ENCODE measurements around the gene NRN1L. TPM values are rescaled to one million over a fixed set of nuclear protein-coding genes. Genes with fewer than 3 reads are reported as not detected.
A peak's percentile ranks its signal among the peaks of the same experiment; 100 is the strongest.
"Not testable (repeated sequence)": the region's sequence is repeated elsewhere in the genome, so short reads cannot be mapped to it uniquely, and the experiment has no call there.

Gene NRN1L
- total RNA-seq, 2 donors from 2014 or later = 1.2 TPM; not detected in 1

- DNase-seq (ENCODE audit: low spot score) = no peak
- no peak for ATAC-seq
- no peaks in the 10 kb centered on the region for H3K27me3 Mint-ChIP-seq
- peak overlapping the region in 1 of 2 donors; percentile 21 for H3K27ac Mint-ChIP-seq
- no peaks in the 10 kb centered on the region for H3K36me3 Mint-ChIP-seq
- H3K9me3 Mint-ChIP-seq = no peaks in the 10 kb centered on the region
- peaks cover 8 to 16% of the 10 kb centered on the region in 2 donors for H3K4me1 Mint-ChIP-seq (ENCODE audit: low read depth in 2 of 2)
- no peak overlapping the region for H3K4me3 Mint-ChIP-seq
These were observed 22.9 kb downstream of the NRN1L start for GRCh38 chr16:67907397-67908180.

DNA sequence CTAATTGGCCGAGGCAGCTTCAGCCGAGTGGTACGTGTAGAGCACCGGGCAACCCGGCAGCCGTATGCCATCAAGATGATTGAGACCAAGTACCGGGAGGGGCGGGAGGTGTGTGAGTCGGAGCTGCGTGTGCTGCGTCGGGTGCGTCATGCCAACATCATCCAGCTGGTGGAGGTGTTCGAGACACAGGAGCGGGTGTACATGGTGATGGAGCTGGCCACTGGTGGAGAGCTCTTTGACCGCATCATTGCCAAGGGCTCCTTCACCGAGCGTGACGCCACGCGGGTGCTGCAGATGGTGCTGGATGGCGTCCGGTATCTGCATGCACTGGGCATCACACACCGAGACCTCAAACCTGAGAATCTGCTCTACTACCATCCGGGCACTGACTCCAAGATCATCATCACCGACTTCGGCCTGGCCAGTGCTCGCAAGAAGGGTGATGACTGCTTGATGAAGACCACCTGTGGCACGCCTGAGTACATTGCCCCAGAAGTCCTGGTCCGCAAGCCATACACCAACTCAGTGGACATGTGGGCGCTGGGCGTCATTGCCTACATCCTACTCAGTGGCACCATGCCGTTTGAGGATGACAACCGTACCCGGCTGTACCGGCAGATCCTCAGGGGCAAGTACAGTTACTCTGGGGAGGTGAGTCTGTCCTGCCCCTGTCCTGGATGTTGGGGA, 24.5 kb downstream of the NRN1L start:
- H3K36me3 Mint-ChIP-seq = no peaks in the 10 kb centered on the region
- no peaks in the 10 kb centered on the region for H3K9me3 Mint-ChIP-seq
- no peak overlapping the region for H3K4me3 Mint-ChIP-seq
- peak in 1 of 2 donors; percentile 28 for ATAC-seq
- peak overlapping the region in 1 of 2 donors; percentile 19 for H3K27ac Mint-ChIP-seq
- H3K27me3 Mint-ChIP-seq = no peaks in the 10 kb centered on the region
- no peak for DNase-seq (ENCODE audit: low spot score)
- peaks cover 8 to 16% of the 10 kb centered on the region in 2 donors for H3K4me1 Mint-ChIP-seq (ENCODE audit: low read depth in 2 of 2)

- ATAC-seq (peak; percentile 64 to 65), DNase-seq (ENCODE audit: low spot score) (no peak)
- no peaks in the 10 kb centered on the region for H3K36me3 Mint-ChIP-seq
- H3K27ac Mint-ChIP-seq = peak overlapping the region in 1 of 2 donors; percentile 19
- no peaks in the 10 kb centered on the region for H3K9me3 Mint-ChIP-seq
- H3K27me3 Mint-ChIP-seq = no peaks in the 10 kb centered on the region
- peaks cover 8 to 18% of the 10 kb centered on the region in 2 donors for H3K4me1 Mint-ChIP-seq (ENCODE audit: low read depth in 2 of 2)
- no peak overlapping the region for H3K4me3 Mint-ChIP-seq
These were observed 25.5 kb downstream of the NRN1L start for GRCh38 chr16:67910158-67910557.

DNA sequence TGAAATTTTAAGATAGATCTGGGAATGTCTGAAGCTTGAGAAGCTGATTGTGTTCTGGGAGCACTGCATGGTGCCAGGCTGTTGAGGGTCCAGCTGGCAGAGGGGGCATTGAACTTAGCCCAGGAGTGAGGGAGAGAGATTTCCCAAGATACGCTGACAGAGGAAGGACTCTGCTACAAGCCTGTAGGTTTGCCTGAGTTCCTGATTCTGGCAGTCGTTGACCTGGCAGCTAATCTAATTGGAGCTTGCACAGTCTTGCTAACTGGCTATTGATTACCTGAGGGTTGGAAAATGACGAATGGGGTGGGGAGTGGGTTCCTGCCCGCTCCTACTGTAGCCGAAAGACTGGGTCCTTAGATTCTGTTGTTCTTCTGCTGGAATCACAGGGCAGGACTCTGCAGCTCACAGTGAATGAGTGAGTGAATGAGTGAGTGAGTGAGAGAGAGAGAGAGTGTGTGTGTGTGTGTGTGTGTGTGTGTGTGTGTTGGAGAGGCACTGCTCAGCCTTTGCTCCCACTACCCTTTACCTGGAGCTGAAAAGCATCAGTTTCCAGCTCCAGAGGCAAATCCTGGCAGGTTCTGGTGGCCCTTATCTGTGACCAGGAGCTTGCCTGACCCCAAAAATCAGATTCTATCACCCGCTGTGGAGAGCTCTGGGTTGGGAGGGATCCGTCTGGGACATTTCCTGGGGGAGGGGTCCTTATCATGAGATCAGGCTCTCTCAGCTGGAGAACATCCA, 30.2 kb downstream of the NRN1L start:
- no peaks in the 10 kb centered on the region for H3K9me3 Mint-ChIP-seq
- DNase-seq (ENCODE audit: low spot score) (no peak), ATAC-seq (no peak)
- H3K4me1 Mint-ChIP-seq (ENCODE audit: low read depth in 2 of 2) = peaks cover 16 to 26% of the 10 kb centered on the region in 2 donors
- H3K4me3 Mint-ChIP-seq = no peak overlapping the region
- no peaks in the 10 kb centered on the region for H3K27me3 Mint-ChIP-seq
- H3K27ac Mint-ChIP-seq = no peak overlapping the region
- no peaks in the 10 kb centered on the region for H3K36me3 Mint-ChIP-seq

GRCh38 chr16:67915496-67915769, 30.7 kb downstream of the NRN1L start:
- not testable (repeated sequence) for H3K27ac Mint-ChIP-seq; H3K36me3 Mint-ChIP-seq; DNase-seq (ENCODE audit: low spot score); H3K27me3 Mint-ChIP-seq; H3K4me3 Mint-ChIP-seq; ATAC-seq; H3K9me3 Mint-ChIP-seq
- peaks cover 12 to 23% of the 10 kb centered on the region in 2 donors for H3K4me1 Mint-ChIP-seq (ENCODE audit: low read depth in 2 of 2)

- Mint-ChIP-seq H3K4me1 (ENCODE audit: low read depth in 2 of 2) (peaks cover 12 to 26% of the 10 kb centered on the region in 2 donors), H3K9me3 (no peaks in the 10 kb centered on the region), H3K27ac (peak overlapping the region in 1 of 2 donors; percentile 7), H3K27me3 (no peaks in the 10 kb centered on the region), H3K4me3 (no peak overlapping the region), H3K36me3 (no peaks in the 10 kb centered on the region)
- DNase-seq (ENCODE audit: low spot score) (no peak), ATAC-seq (no peak)
These were observed 31.4 kb downstream of the NRN1L start for GRCh38 chr16:67915831-67916723.

DNA sequence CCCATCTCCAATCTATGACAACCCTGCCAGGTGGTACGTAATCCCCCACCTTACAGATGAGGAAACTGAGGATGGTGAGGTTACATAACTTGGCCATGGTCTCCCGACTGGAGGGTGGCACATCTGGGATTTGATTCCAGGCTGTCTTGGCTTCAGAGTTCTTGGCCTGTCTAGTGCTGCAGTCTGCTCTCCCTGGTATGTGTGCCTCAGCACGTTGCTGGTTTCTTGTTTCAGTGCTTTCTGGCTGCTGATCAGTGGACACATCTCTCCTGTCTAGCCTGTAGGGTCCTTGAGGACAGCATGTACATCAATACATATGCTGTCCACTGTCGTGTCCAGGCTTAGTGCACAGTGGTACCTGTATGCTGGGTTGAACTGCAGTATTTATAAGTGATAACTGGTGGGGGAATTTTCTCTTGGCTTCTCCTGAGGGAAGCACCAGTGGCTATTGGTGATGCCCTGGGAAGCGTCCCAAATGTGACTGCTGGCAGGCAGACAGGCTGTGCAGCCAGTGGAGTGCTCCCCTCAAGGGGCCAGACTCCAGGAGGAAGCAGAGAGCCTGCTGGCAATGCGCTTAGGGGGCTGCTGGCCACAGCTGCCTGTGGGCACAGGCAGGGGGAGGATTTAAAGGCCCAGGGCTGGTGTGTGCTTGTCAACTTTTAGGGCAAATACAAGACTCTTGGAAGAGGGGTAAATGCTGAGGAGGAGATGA, 32.6 kb downstream of the NRN1L start:
- peak in 1 of 2 donors; percentile 1 for ATAC-seq

DNA sequence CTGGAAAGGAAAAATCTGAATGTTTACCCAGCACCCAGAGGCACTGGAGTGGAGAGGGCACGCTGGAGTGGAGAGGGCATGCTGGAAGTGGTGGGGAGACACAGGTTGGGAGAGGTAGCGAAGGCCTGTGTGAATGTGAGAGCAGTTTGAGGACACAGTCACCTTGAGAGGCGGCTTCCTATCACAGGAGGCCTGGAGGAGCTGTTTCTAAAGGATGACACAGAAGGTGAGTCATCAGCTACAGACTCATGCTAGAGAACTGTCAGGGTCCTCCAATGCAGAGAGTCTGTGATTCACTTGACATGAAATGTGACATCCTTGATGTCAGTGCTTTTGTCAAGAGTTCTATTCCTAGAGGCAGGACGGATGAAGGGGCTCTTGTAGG, 33.2 kb downstream of the NRN1L start:
- peaks cover 12 to 32% of the 10 kb centered on the region in 2 donors for H3K4me1 Mint-ChIP-seq (ENCODE audit: low read depth in 2 of 2)
- DNase-seq (ENCODE audit: low spot score) (no peak), ATAC-seq (peak; percentile 80 to 94)
- H3K36me3 Mint-ChIP-seq = no peaks in the 10 kb centered on the region
- H3K4me3 Mint-ChIP-seq = no peak overlapping the region
- H3K27me3 Mint-ChIP-seq = no peaks in the 10 kb centered on the region
- peak overlapping the region; percentile 31 to 78 for H3K27ac Mint-ChIP-seq
- H3K9me3 Mint-ChIP-seq = no peaks in the 10 kb centered on the region

More for the DNA sequence above, 32.6 kb downstream of the NRN1L start:
- H3K36me3 Mint-ChIP-seq = no peaks in the 10 kb centered on the region
- peak overlapping the region; percentile 31 to 78 for H3K27ac Mint-ChIP-seq
- H3K9me3 Mint-ChIP-seq = no peaks in the 10 kb centered on the region
- H3K4me3 Mint-ChIP-seq = no peak overlapping the region
- no peak for DNase-seq (ENCODE audit: low spot score)
- H3K27me3 Mint-ChIP-seq = no peaks in the 10 kb centered on the region
- H3K4me1 Mint-ChIP-seq (ENCODE audit: low read depth in 2 of 2) = peaks cover 12 to 30% of the 10 kb centered on the region in 2 donors

- peaks cover 12 to 31% of the 10 kb centered on the region in 2 donors for H3K4me1 Mint-ChIP-seq (ENCODE audit: low read depth in 2 of 2)
- no peak overlapping the region for H3K4me3 Mint-ChIP-seq
- H3K36me3 Mint-ChIP-seq = no peaks in the 10 kb centered on the region
- peak overlapping the region in 1 of 2 donors; percentile 39 for H3K27ac Mint-ChIP-seq
- DNase-seq (ENCODE audit: low spot score) (no peak), ATAC-seq (no peak)
- no peaks in the 10 kb centered on the region for H3K27me3 Mint-ChIP-seq
- no peaks in the 10 kb centered on the region for H3K9me3 Mint-ChIP-seq
These were observed 35.0 kb downstream of the NRN1L start for GRCh38 chr16:67919622-67920221.

- H3K4me3 Mint-ChIP-seq = no peak overlapping the region
- H3K27me3 Mint-ChIP-seq = no peaks in the 10 kb centered on the region
- no peak for DNase-seq (ENCODE audit: low spot score)
- peaks cover 10 to 18% of the 10 kb centered on the region in 2 donors for H3K4me1 Mint-ChIP-seq (ENCODE audit: low read depth in 2 of 2)
- ATAC-seq = no peak
- H3K36me3 Mint-ChIP-seq = no peaks in the 10 kb centered on the region
- no peak overlapping the region for H3K27ac Mint-ChIP-seq
- H3K9me3 Mint-ChIP-seq = no peaks in the 10 kb centered on the region
These were observed 37.5 kb downstream of the NRN1L start for GRCh38 chr16:67922221-67922620.

- no peaks in the 10 kb centered on the region for H3K9me3 Mint-ChIP-seq
- peaks cover 5 to 13% of the 10 kb centered on the region in 2 donors for H3K4me1 Mint-ChIP-seq (ENCODE audit: low read depth in 2 of 2)
- no peaks in the 10 kb centered on the region for H3K36me3 Mint-ChIP-seq
These were observed 38.1 kb downstream of the NRN1L start for GRCh38 chr16:67922740-67923139.

GRCh38 chr16:67923414-67924116, 38.9 kb downstream of the NRN1L start:
- DNase-seq (ENCODE audit: low spot score) = no peak
- no peak for ATAC-seq
- no peaks in the 10 kb centered on the region for H3K27me3 Mint-ChIP-seq
- H3K9me3 Mint-ChIP-seq = no peaks in the 10 kb centered on the region
- peaks cover 0 to 12% of the 10 kb centered on the region in 2 donors for H3K4me1 Mint-ChIP-seq (ENCODE audit: low read depth in 2 of 2)
- H3K4me3 Mint-ChIP-seq = no peak overlapping the region
- peak overlapping the region in 1 of 2 donors; percentile 23 for H3K27ac Mint-ChIP-seq
- no peaks in the 10 kb centered on the region for H3K36me3 Mint-ChIP-seq

More at GRCh38 chr16:67922740-67923139, 38.1 kb downstream of the NRN1L start:
- DNase-seq (ENCODE audit: low spot score) = no peak
- Mint-ChIP-seq H3K27me3 (no peaks in the 10 kb centered on the region), H3K4me3 (no peak overlapping the region), H3K27ac (peak overlapping the region in 1 of 2 donors; percentile 23)
- ATAC-seq = no peak
